GM21717 (cell line): ENCODE results near the gene PCDHGB6.
"Not testable (repeated sequence)": the region's sequence is repeated elsewhere in the genome, so short reads cannot be mapped to it uniquely, and the experiment has no call there.

Source experiments
- ATAC-seq: cut with Tn5 transposase; IDR thresholded peaks from one replicate; pipeline ENCODE4 v1.9.1; 2021; ENCODE audit warnings: mild to moderate bottlenecking, moderate library complexity; ENCODE audit not compliant: unreplicated experiment

The PCDHGB6 gene

DNA sequence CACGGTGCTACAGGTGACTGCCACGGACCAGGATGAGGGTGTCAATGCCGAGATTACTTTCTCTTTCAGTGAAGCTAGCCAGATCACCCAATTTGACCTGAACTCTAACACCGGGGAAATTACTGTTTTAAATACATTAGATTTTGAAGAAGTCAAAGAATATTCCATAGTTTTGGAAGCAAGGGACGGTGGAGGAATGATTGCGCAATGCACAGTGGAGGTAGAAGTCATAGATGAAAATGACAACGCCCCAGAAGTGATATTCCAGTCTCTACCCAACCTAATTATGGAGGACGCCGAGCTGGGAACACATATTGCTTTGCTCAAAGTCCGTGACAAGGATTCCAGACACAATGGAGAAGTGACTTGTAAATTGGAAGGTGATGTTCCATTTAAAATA, 19.2 kb upstream of the PCDHGB6 start:
- ATAC-seq, result no peak

DNA sequence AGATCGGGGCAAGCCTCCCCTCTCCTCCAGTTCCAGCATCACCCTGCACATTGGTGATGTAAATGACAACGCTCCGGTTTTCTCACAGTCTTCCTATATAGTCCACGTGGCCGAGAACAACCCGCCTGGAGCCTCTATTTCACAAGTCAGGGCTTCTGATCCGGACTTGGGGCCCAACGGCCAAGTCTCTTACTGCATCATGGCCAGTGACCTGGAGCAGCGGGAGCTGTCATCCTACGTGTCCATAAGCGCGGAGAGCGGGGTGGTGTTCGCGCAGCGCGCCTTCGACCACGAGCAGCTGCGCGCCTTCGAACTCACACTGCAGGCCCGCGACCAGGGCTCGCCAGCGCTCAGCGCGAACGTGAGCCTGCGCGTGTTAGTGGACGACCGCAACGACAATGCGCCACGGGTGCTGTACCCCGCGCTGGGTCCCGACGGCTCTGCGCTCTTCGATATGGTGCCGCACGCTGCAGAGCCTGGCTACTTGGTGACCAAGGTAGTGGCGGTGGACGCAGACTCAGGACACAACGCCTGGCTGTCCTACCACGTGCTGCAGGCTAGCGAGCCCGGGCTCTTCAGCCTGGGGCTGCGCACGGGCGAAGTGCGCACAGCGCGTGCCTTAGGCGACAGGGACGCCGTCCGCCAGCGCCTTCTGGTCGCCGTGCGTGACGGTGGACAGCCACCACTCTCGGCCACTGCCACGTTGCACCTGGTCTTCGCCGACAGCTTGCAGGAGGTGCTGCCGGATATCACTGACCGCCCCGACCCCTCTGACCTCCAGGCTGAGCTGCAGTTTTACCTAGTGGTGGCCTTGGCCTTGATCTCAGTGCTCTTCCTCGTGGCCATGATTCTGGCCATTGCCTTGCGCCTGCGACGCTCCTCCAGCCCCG, 18.4 kb upstream of the PCDHGB6 start:
- ATAC-seq, result no peak

DNA sequence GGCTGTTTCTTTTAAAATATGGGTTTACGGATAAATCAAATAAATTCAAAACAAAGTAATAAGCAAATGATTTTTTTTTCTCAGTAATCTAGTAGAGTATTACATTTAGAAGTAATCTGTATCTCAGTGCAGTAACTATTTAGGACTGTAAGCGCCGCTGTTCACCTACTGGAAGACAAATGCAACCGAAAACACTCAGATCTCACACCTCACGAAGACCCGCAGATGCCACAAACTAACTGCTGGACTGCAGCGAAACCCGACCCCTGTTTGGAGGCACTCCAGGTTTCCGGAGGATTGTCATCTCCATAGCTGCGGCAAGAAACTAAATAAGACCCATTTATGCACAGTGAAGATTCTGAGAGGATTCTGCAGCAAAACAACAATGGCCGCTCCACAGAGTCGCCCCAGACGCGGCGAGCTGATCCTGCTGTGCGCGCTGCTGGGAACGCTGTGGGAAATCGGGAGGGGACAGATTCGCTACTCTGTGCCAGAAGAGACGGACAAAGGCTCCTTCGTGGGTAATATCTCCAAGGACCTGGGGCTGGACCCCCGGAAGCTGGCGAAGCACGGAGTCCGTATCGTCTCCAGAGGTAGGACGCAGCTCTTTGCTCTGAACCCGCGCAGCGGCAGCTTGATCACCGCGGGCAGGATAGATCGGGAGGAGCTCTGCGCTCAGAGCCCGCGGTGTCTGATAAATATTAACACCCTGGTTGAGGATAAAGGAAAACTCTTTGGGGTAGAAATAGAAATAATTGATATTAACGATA, 15.2 kb upstream of the PCDHGB6 start, which contains the start of gene PCDHGA8:
PCDHGA8 (plus strand) TSS at position 205 of the 770 bp plus-strand sequence; CDS start at position 386, 181 bp downstream.
- ATAC-seq, result no peak

DNA sequence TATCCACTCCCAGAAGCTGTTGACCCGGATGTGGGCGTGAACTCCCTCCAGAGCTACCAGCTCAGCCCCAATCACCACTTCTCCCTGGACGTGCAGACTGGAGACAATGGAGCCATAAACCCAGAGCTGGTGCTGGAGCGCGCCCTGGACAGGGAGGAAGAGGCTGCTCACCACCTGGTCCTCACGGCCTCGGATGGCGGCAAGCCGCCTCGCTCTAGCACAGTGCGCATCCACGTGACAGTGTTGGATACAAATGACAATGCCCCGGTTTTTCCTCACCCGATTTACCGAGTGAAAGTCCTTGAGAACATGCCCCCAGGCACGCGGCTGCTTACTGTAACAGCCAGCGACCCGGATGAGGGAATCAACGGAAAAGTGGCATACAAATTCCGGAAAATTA, 14.6 kb upstream of the PCDHGB6 start:
- no peak for ATAC-seq

DNA sequence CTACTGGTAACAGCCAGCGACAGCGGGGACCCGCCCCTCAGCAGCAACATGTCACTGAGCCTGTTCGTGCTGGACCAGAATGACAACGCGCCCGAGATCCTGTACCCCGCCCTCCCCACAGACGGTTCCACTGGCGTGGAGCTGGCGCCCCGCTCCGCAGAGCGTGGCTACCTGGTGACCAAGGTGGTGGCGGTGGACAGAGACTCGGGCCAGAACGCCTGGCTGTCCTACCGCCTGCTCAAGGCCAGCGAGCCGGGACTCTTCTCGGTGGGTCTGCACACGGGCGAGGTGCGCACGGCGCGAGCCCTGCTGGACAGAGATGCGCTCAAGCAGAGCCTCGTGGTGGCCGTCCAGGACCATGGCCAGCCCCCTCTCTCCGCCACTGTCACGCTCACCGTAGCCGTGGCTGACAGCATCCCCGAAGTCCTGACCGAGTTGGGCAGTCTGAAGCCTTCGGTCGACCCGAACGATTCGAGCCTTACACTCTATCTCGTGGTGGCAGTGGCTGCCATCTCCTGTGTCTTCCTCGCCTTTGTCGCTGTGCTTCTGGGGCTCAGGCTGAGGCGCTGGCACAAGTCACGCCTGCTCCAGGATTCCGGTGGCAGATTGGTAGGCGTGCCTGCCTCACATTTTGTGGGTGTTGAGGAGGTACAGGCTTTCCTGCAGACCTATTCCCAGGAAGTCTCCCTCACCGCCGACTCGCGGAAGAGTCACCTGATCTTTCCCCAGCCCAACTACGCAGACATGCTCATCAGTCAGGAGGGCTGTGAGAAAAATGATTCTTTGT, 13.2 kb upstream of the PCDHGB6 start:
- ATAC-seq, result not testable (repeated sequence)

DNA sequence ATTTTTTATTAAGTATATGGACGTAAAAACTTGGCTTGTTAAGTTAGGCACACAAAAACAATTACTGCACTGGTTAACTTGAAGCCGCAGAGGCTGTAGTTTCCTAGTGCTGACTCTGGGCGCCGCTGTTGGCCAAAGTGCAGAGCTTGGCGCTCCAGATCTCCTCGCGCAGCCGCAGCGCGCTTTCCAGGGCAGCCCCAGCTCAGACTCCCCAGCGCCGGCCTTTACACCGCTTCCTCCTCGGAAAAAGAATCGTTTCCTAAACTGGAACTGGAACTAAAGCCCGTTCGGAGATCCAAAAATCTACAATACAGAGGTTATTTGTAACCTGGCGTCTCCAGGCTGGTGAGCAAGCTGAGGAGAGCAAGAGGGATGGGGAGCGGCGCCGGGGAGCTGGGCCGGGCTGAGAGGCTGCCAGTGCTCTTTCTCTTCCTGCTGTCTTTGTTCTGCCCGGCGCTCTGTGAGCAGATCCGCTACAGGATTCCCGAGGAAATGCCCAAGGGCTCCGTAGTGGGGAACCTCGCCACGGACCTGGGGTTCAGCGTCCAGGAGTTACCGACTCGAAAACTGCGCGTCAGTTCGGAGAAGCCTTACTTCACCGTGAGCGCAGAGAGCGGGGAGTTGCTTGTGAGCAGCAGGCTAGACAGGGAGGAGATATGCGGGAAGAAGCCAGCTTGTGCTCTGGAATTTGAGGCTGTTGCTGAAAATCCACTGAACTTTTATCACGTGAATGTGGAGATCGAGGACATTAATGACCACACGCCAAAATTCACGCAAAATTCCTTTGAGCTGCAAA, 9.9 kb upstream of the PCDHGB6 start, which contains the start of gene PCDHGB5:
PCDHGB5 (plus strand) TSS at position 192 of the 796 bp plus-strand sequence; CDS start at position 373, 181 bp downstream.
- ATAC-seq, result peak; percentile 96

DNA sequence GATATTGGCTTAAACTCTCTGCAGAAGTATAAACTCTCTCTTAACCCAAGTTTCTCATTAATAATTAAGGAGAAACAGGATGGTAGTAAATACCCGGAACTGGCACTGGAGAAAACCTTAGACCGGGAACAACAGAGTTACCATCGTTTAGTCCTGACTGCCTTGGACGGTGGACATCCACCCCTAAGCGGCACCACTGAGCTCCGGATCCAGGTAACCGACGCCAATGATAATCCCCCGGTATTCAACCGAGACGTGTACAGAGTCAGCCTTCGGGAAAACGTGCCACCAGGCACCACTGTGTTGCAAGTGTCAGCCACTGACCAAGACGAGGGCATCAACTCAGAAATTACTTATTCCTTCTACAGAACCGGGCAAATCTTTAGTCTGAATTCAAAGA, 9.2 kb upstream of the PCDHGB6 start:
- ATAC-seq, result no peak

DNA sequence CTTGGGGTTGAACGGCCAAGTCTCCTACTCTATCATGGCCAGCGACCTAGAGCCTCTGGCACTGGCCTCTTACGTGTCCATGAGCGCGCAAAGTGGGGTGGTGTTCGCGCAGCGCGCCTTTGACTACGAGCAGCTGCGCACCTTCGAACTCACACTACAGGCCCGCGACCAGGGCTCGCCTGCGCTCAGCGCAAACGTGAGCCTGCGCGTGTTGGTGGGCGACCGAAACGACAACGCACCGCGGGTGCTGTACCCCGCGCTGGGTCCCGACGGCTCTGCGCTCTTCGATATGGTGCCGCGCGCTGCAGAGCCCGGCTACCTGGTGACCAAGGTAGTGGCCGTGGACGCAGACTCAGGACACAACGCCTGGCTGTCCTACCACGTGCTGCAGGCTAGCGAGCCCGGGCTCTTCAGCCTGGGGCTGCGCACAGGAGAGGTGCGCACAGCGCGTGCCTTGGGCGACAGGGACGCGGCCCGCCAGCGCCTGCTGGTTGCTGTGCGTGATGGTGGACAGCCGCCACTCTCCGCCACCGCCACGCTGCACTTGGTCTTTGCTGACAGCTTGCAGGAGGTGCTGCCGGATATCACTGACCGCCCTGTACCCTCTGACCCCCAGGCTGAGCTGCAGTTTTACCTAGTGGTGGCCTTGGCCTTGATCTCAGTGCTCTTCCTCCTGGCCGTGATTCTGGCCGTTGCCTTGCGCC, 8.1 kb upstream of the PCDHGB6 start:
- no peak for ATAC-seq

DNA sequence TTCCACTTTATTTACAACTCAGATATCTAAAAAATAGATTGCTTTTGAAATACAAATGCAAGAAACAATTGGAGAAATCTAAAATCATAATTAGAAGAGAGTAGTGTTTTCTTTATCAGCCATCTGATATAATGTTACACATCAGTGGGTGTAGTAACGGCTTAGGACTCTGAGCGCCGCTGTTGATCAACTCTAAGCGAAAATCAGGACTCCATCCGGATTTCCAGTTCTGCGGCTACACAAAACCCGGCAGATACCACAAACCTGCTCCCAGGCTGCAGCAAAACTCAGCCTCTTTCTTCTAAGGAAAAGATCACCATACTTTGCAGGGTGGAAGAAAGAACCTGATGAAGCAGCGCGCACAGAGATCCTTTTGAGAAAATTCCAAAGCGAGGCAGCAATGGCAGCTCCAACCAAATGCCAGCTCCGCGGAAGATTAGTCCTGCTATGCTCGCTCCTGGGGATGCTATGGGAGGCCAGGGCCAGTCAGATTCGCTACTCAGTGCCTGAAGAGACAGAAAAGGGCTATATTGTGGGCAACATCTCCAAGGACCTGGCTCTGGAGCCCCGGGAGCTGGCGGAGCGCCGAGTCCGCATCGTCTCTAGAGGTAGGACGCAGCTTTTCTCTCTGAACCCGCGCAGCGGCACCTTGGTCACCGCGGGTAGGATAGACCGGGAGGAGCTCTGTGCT, 5.1 kb upstream of the PCDHGB6 start, which contains the start of gene PCDHGA9:
PCDHGA9 (plus strand) TSS at position 226 of the 691 bp plus-strand sequence; CDS start at position 401, 175 bp downstream.
- no peak for ATAC-seq

DNA sequence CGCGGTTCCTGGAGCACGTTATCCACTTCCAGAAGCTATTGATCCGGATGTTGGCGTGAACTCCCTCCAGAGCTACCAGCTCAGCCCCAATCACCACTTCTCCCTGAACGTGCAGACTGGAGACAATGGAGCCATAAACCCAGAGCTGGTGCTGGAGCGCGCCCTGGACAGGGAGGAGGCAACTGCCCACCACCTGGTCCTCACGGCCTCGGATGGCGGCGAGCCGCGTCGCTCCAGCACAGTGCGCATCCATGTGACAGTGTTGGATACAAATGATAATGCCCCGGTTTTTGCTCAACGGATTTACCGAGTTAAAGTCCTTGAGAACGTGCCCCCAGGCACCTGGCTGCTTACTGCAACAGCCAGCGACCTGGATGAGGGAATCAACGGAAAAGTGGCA, 4.4 kb upstream of the PCDHGB6 start:
- ATAC-seq, result no peak

DNA sequence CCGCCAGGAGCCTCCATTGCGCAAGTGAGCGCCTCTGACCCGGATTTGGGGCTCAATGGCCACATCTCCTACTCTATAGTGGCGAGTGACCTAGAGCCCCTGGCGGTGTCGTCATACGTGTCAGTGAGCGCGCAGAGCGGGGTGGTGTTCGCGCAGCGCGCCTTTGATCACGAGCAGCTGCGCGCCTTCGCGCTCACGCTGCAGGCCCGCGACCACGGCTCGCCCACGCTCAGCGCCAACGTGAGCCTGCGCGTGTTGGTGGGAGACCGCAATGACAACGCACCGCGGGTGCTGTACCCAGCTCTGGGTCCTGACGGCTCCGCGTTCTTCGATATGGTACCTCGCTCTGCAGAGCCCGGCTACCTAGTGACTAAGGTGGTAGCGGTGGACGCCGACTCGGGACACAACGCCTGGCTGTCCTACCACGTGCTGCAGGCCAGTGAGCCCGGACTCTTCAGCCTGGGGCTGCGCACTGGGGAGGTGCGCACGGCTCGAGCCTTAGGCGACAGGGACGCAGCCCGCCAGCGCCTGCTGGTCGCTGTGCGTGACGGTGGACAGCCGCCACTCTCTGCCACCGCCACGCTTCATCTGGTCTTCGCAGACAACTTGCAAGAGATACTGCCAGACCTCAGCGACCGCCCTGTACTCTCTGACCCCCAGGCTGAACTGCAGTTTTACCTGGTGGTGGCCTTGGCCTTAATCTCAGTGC, 1.9 kb downstream of the PCDHGB6 start:
- no peak for ATAC-seq

DNA sequence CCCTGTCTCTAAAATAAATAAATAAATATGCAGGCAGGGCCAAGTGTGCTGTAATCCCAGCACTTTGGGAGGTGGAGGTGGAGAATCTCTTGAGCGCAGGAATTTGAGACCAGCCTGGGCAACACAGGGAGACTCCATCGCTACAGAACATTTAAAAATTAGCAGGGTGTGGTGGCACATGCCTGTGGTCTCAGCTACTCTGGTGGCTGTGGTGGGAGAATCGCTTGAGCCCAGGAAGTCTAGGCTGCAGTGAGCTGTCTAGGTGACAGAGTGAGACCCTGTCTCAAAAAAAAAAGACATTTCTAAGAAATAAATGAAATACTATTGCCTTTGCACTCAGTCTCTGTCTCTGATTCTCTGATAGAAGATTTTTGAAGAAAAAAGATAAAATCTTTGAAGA, 3.8 kb downstream of the PCDHGB6 start:
- no peak for ATAC-seq

DNA sequence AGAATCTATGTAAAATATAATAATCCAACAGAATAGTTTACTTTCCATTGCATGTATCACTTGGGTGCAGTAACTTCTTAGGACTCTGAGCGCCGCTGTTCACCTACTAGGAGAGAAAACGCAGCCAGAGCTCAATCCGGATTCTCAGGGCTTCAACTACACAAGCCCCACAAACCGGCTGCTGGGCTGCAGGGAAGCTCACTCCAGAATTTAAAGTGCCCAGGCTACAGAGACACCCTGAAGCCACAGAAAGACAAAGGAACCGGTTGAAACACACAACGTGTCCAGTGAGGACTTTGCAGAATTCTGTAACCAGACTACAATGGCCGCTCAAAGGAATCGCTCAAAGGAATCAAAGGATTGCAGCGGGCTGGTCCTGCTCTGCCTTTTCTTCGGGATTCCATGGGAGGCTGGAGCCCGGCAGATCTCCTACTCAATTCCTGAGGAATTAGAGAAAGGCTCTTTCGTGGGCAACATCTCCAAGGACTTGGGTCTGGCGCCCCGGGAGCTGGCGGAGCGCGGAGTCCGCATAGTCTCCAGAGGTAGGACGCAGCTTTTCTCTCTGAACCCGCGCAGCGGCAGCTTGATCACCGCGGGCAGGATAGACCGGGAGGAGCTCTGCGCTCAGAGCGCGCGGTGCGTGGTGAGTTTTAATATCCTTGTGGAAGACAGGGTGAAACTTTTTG, 5.2 kb downstream of the PCDHGB6 start, which contains the start of gene PCDHGA10:
PCDHGA10 (plus strand) TSS at position 134 of the 686 bp plus-strand sequence; CDS start at position 323, 189 bp downstream.
- ATAC-seq, result peak; percentile 62

DNA sequence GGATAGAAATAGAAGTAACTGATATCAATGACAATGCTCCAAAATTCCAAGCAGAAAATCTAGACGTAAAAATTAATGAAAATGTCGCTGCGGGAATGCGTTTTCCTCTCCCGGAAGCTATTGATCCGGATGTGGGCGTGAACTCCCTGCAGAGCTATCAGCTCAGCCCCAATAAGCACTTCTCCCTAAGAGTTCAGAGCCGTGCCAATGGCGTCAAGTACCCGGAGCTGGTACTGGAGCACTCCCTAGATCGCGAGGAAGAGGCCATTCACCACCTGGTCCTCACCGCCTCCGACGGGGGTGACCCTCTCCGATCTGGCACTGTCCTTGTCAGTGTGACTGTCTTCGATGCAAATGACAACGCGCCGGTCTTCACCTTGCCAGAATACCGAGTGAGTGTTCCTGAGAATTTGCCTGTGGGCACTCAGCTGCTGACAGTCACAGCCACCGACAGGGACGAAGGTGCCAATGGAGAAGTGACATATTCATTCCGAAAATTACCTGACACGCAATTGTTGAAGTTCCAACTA, 5.8 kb downstream of the PCDHGB6 start:
- ATAC-seq, result no peak

DNA sequence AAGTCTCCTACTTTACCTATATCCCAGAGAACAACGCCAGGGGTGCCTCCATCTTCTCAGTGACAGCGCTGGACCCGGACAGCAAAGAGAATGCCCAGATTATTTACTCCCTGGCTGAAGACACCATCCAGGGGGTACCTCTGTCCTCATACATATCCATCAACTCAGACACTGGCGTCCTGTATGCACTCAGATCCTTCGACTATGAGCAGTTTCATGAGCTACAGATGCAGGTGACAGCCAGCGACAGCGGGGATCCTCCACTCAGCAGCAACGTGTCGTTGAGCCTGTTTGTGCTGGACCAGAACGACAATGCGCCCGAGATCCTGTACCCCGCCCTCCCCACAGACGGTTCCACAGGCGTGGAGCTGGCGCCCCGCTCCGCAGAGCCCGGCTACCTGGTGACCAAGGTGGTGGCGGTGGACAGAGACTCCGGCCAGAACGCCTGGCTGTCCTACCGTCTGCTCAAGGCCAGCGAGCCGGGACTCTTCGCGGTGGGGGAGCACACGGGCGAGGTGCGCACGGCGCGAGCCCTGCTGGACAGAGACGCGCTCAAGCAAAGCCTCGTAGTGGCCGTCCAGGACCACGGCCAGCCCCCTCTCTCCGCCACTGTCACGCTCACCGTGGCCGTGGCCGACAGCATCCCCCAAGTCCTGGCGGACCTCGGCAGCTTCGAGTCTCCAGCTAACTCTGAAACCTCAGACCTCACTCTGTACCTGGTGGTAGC, 6.9 kb downstream of the PCDHGB6 start:
- ATAC-seq, result not testable (repeated sequence)

DNA sequence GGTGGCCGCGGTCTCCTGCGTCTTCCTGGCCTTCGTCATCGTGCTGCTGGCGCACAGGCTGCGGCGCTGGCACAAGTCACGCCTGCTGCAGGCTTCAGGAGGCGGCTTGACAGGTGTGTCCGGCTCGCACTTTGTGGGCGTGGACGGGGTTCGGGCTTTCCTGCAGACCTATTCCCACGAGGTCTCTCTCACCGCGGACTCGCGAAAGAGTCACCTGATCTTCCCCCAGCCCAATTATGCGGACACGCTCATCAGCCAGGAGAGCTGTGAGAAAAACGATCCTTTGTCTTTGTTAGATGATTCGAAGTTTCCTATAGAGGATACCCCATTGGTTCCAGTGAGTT, 7.4 kb downstream of the PCDHGB6 start:
- not testable (repeated sequence) for ATAC-seq
